ENCODE results near the gene CTNNBL1.
"Not testable (repeated sequence)": the region's sequence is repeated elsewhere in the genome, so short reads cannot be mapped to it uniquely, and the experiment has no call there.

The CTNNBL1 gene

GRCh38 chr20:37651932-37652331 lies 41.9 kb upstream of the CTNNBL1 start:
- no peak overlapping the region for H3K4me3 ChIP-seq (ENCODE audit: control insufficient read depth, low read depth, low read length)
- TF ChIP-seq, protein P1, sequence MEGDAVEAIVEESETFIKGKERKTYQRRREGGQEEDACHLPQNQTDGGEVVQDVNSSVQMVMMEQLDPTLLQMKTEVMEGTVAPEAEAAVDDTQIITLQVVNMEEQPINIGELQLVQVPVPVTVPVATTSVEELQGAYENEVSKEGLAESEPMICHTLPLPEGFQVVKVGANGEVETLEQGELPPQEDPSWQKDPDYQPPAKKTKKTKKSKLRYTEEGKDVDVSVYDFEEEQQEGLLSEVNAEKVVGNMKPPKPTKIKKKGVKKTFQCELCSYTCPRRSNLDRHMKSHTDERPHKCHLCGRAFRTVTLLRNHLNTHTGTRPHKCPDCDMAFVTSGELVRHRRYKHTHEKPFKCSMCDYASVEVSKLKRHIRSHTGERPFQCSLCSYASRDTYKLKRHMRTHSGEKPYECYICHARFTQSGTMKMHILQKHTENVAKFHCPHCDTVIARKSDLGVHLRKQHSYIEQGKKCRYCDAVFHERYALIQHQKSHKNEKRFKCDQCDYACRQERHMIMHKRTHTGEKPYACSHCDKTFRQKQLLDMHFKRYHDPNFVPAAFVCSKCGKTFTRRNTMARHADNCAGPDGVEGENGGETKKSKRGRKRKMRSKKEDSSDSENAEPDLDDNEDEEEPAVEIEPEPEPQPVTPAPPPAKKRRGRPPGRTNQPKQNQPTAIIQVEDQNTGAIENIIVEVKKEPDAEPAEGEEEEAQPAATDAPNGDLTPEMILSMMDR (conservative IDR thresholded peaks at IDR 0.05; ENCODE audit: control insufficient read depth, insufficient read depth, low read depth, low read length): peak; percentile 34
- peak; percentile 22 for DNase-seq (ENCODE audit: low read depth)

GRCh38 chr20:37656945-37657344 lies 36.9 kb upstream of the CTNNBL1 start:
- TF ChIP-seq, protein P1 (conservative IDR thresholded peaks at IDR 0.05; ENCODE audit: control insufficient read depth, insufficient read depth, low read depth, low read length): no peak
- DNase-seq (ENCODE audit: low read depth): no peak
- H3K4me3 ChIP-seq (ENCODE audit: control insufficient read depth, low read depth, low read length): no peak overlapping the region

DNA sequence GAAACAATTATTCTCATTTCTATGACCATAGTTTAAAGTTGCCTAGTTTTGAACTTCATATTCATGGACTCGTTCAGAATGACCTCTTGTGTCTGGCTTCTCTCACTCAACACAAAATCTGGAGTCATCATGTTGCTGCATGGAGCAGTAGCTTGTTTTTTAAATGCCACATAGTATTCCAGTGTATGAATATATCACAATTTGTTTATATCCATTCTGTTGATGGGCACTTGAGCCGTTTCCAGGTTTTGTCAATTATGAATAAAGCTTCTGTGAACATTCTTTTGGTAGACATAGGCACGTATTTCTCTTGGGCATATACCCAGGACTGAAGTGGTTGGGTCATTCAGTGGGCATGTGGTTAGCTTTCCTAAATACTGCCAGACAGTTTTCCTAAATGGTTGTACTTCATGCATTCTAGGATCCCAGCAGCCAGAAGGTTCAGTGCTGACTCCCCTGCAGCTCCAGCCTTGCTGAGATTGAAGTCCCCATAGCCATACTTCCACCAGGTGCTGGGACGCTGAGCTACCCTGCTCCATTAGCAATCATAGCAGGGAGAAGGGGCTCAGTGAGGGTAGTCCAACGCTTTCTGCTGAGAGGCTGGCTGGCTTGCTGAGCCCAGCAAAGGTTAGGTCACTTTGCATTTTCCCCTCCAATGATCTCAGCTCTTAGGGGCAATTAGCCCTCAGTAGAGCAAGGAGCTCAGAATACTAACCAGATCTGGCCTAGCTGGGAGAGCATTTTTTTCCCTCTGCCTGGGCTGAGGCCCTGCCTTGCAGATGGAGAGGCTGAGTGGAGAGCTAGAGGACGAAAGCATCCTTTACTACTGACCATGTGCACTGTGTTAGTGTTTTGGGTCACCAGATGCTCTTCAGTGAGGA lies 35.7 kb upstream of the CTNNBL1 start:
- DNase-seq (ENCODE audit: low read depth): no peak
- H3K4me3 ChIP-seq (ENCODE audit: control insufficient read depth, low read depth, low read length): no peak overlapping the region
- TF ChIP-seq, protein P1 (conservative IDR thresholded peaks at IDR 0.05; ENCODE audit: control insufficient read depth, insufficient read depth, low read depth, low read length): no peak

GRCh38 chr20:37661519-37661918 lies 32.3 kb upstream of the CTNNBL1 start:
- TF ChIP-seq, protein P1 (conservative IDR thresholded peaks at IDR 0.05; ENCODE audit: control insufficient read depth, insufficient read depth, low read depth, low read length): no peak
- H3K4me3 ChIP-seq (ENCODE audit: control insufficient read depth, low read depth, low read length): no peak overlapping the region
- DNase-seq (ENCODE audit: low read depth): no peak

GRCh38 chr20:37662308-37662707 lies 31.5 kb upstream of the CTNNBL1 start:
- TF ChIP-seq, protein P1 (conservative IDR thresholded peaks at IDR 0.05; ENCODE audit: control insufficient read depth, insufficient read depth, low read depth, low read length): no peak
- no peak overlapping the region for H3K4me3 ChIP-seq (ENCODE audit: control insufficient read depth, low read depth, low read length)
- no peak for DNase-seq (ENCODE audit: low read depth)

- H3K4me3 ChIP-seq (ENCODE audit: control insufficient read depth, low read depth, low read length); DNase-seq (ENCODE audit: low read depth): not testable (repeated sequence)
Observed at GRCh38 chr20:37664595-37664994, 29.2 kb upstream of the CTNNBL1 start.

DNA sequence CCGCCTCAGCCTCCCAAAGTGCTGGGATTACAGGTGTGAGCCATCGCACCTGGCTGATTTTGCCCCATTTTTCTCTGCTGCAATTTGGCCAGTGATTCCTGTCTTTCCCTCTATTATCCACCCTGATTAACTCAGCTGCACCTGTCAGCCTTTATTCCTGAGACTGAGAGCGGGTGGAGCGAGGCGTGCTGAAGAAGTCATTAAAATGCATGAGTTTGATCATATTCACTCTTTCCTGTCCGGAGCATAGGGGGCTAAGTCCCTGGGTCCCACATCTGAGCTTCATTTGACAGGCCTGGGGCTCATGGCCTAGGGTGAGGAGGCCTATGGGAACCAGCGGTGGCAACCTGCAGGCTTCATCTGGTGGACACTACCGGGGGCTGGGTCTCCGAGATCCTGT lies 25.7 kb upstream of the CTNNBL1 start:
- H3K4me3 ChIP-seq (ENCODE audit: control insufficient read depth, low read depth, low read length): no peak overlapping the region
- no peak for DNase-seq (ENCODE audit: low read depth)
- TF ChIP-seq, protein P1 (conservative IDR thresholded peaks at IDR 0.05; ENCODE audit: control insufficient read depth, insufficient read depth, low read depth, low read length): no peak

Data from fibroblast of mammary gland (primary cell).